Activated naive CD4-positive, alpha-beta T cell treated with anti-CD3 and anti-CD28 coated beads, Interleukin-2, amount 50 U/mL, for 72 hours (primary cell): Measurements from ENCODE around the gene SEMA4C. TPM values are rescaled to one million over a fixed set of nuclear protein-coding genes. Genes with fewer than 3 reads are reported as not detected.

Source experiments
- ATAC-seq, 2 donors: fragments of 150-1000 bp; cut with Tn5 transposase; 2 replicates each; pipeline ENCODE4 v1.10.0; 2021; ENCODE audit warnings: mild to moderate bottlenecking in 2 of 2, moderate library complexity in 2 of 2
- DNase-seq, 2 donors: peaks; one replicate each; pipeline ENCODE4 v3.0.0; 2021 to 2022; ENCODE audit warnings: low spot score in 2 of 2
- H3K27ac Mint-ChIP-seq, 2 donors: one replicate each; pipeline ENCODE4 v1.8.0; 2022; ENCODE audit warnings: mild to moderate bottlenecking in 2 of 2, mixed read lengths in 2 of 2
- H3K36me3 Mint-ChIP-seq, 2 donors: one replicate each; pipeline ENCODE4 v1.8.0; 2022; ENCODE audit warnings: mixed read lengths in 2 of 2
- H3K9me3 Mint-ChIP-seq, 2 donors: one replicate each; pipeline ENCODE4 v1.8.0; 2022; ENCODE audit warnings: mixed read lengths in 2 of 2
- total RNA-seq, 2 donors: library from RNA; stranded (reverse); gene quantifications; one replicate each; pipeline ENCODE4 v1.2.3, GENCODE V29; 2022

SEMA4C gene
- total RNA-seq, 2 donors from 2014 or later, result 6.8 to 10.8 TPM

- Mint-ChIP-seq H3K9me3 (no peaks in the 10 kb centered on the region), H3K36me3 (peaks cover 0 to 6% of the 10 kb centered on the region in 2 donors), H3K27ac (peak overlapping the region in 1 of 2 donors; percentile 82)
- ATAC-seq (no peak), DNase-seq (no peak)
Observed at GRCh38 chr2:96842600-96842999, 27.3 kb downstream of the SEMA4C start.

GRCh38 chr2:96841701-96842495 is 28.0 kb downstream of the SEMA4C start:
- no peak for ATAC-seq
- no peak for DNase-seq
- H3K36me3 Mint-ChIP-seq, result peaks cover 0 to 6% of the 10 kb centered on the region in 2 donors
- H3K9me3 Mint-ChIP-seq, result no peaks in the 10 kb centered on the region
- H3K27ac Mint-ChIP-seq, result peak overlapping the region in 1 of 2 donors; percentile 82

- ATAC-seq (no peak), DNase-seq (no peak)
- Mint-ChIP-seq H3K27ac (no peak overlapping the region), H3K36me3 (peaks cover 0 to 6% of the 10 kb centered on the region in 2 donors), H3K9me3 (no peaks in the 10 kb centered on the region)
Observed at GRCh38 chr2:96839875-96840850, 29.7 kb downstream of the SEMA4C start.

GRCh38 chr2:96839293-96839874 is 30.5 kb downstream of the SEMA4C start:
- Mint-ChIP-seq H3K9me3 (no peaks in the 10 kb centered on the region), H3K36me3 (peaks cover 0 to 6% of the 10 kb centered on the region in 2 donors), H3K27ac (no peak overlapping the region)
- ATAC-seq (peak; percentile 87 to 94), DNase-seq (peak; percentile 68 to 83)

GRCh38 chr2:96838345-96839292 is 31.3 kb downstream of the SEMA4C start:
- ATAC-seq (no peak), DNase-seq (no peak)
- H3K27ac Mint-ChIP-seq, result no peak overlapping the region
- peaks cover 0 to 6% of the 10 kb centered on the region in 2 donors for H3K36me3 Mint-ChIP-seq
- no peaks in the 10 kb centered on the region for H3K9me3 Mint-ChIP-seq

- no peak for ATAC-seq
- DNase-seq, result no peak
- H3K36me3 Mint-ChIP-seq, result peaks cover 0 to 6% of the 10 kb centered on the region in 2 donors
- no peaks in the 10 kb centered on the region for H3K9me3 Mint-ChIP-seq
- no peak overlapping the region for H3K27ac Mint-ChIP-seq
Observed at GRCh38 chr2:96837575-96837974, 32.3 kb downstream of the SEMA4C start.

GRCh38 chr2:96835830-96836229 is 34.0 kb downstream of the SEMA4C start:
- DNase-seq (no peak), ATAC-seq (no peak)
- peaks cover 0 to 3% of the 10 kb centered on the region in 2 donors for H3K36me3 Mint-ChIP-seq
- H3K27ac Mint-ChIP-seq, result no peak overlapping the region
- no peaks in the 10 kb centered on the region for H3K9me3 Mint-ChIP-seq

- DNase-seq, result no peak
- H3K27ac Mint-ChIP-seq, result peak overlapping the region in 1 of 2 donors; percentile 70
- H3K36me3 Mint-ChIP-seq, result peaks cover 5 to 8% of the 10 kb centered on the region in 2 donors
- no peak for ATAC-seq
- no peaks in the 10 kb centered on the region for H3K9me3 Mint-ChIP-seq
Observed at GRCh38 chr2:96832754-96833507, 36.9 kb downstream of the SEMA4C start.

GRCh38 chr2:96832408-96832753 is 37.5 kb downstream of the SEMA4C start:
- H3K36me3 Mint-ChIP-seq, result peaks cover 5 to 8% of the 10 kb centered on the region in 2 donors
- no peaks in the 10 kb centered on the region for H3K9me3 Mint-ChIP-seq
- DNase-seq (no peak), ATAC-seq (no peak)
- H3K27ac Mint-ChIP-seq, result peak overlapping the region in 1 of 2 donors; percentile 70

- peaks cover 5 to 8% of the 10 kb centered on the region in 2 donors for H3K36me3 Mint-ChIP-seq
- DNase-seq (no peak), ATAC-seq (no peak)
Observed at GRCh38 chr2:96831679-96832078, 38.2 kb downstream of the SEMA4C start.

GRCh38 chr2:96830044-96830562 is 39.8 kb downstream of the SEMA4C start:
- Mint-ChIP-seq H3K36me3 (peaks cover 5 to 8% of the 10 kb centered on the region in 2 donors), H3K27ac (peak overlapping the region in 1 of 2 donors; percentile 18), H3K9me3 (no peaks in the 10 kb centered on the region)
- ATAC-seq, result no peak
- no peak for DNase-seq

More at GRCh38 chr2:96831679-96832078, 38.2 kb downstream of the SEMA4C start:
- Mint-ChIP-seq H3K27ac (no peak overlapping the region), H3K9me3 (no peaks in the 10 kb centered on the region)

- no peak for DNase-seq
- H3K9me3 Mint-ChIP-seq, result no peaks in the 10 kb centered on the region
- peaks cover 5 to 8% of the 10 kb centered on the region in 2 donors for H3K36me3 Mint-ChIP-seq
- ATAC-seq, result no peak
- H3K27ac Mint-ChIP-seq, result no peak overlapping the region
Observed at GRCh38 chr2:96828874-96829273, 41.0 kb downstream of the SEMA4C start.

- DNase-seq (no peak), ATAC-seq (no peak)
- H3K36me3 Mint-ChIP-seq, result peaks cover 5 to 8% of the 10 kb centered on the region in 2 donors
- no peaks in the 10 kb centered on the region for H3K9me3 Mint-ChIP-seq
- H3K27ac Mint-ChIP-seq, result no peak overlapping the region
Observed at GRCh38 chr2:96828436-96828835, 41.4 kb downstream of the SEMA4C start.

GRCh38 chr2:96826546-96827278 is 43.2 kb downstream of the SEMA4C start:
- DNase-seq (no peak), ATAC-seq (no peak)
- Mint-ChIP-seq H3K9me3 (no peaks in the 10 kb centered on the region), H3K36me3 (peaks cover 5 to 8% of the 10 kb centered on the region in 2 donors), H3K27ac (no peak overlapping the region)
